NOMO-1 (cell line): ENCODE measurements around the gene OR51B2.

Experiments used
- DNase-seq, 2 experiments: peaks; one replicate each; lab custom pipeline; 2025; ENCODE audit not compliant: unreplicated experiment in 2 of 2; lab: John Stamatoyannopoulos, UW

OR51B2 gene

GRCh38 chr11:5284637-5285036, 39.5 kb downstream of the OR51B2 start:
- DNase-seq, result no peak

DNA sequence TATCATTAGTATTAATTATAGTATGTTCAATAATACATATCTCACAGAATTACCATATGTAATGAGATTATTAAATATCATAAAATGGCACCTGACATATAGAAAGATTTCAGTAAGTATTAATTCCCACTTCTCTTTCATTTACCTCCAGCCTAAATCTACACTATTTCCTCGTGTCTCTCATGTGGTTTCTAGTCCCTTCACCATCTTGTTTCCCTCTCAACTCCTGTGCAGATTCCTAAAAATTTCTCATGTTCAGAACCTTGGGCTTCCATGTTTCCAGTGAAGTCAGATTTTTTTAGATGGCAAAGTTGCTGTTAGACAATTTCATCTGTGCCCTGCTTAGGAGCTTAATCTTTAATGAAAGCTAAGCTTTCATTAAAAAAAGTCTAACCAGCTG, 40.2 kb downstream of the OR51B2 start:
- no peak for DNase-seq

- DNase-seq, result no peak
These were observed 41.0 kb downstream of the OR51B2 start for GRCh38 chr11:5283086-5283485.

GRCh38 chr11:5282628-5283027, 41.5 kb downstream of the OR51B2 start:
- DNase-seq, result no peak

DNA sequence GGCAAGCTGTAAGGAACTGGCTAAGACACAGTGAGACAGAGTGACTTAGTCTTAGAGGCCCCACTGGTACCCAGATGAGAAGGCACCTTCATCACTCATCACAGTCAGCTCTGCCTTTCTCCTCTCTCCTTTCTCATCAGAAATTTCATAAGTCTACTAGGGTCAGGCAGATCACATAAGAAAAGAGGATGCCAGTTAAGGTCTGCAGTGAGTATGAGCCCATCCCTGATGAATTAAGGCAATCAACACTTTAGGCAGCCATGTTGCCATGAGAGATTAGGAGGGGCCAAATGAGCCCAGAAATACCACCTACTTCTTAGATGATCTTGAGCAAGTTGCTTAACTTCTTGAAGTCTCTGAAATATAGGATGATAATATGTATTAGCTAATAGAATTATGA, 42.5 kb downstream of the OR51B2 start:
- no peak for DNase-seq

- peak; percentile 38 to 68 for DNase-seq
These were observed 43.5 kb downstream of the OR51B2 start for GRCh38 chr11:5280582-5281102.

- DNase-seq, result no peak
These were observed 44.5 kb downstream of the OR51B2 start for GRCh38 chr11:5279471-5280090.

DNA sequence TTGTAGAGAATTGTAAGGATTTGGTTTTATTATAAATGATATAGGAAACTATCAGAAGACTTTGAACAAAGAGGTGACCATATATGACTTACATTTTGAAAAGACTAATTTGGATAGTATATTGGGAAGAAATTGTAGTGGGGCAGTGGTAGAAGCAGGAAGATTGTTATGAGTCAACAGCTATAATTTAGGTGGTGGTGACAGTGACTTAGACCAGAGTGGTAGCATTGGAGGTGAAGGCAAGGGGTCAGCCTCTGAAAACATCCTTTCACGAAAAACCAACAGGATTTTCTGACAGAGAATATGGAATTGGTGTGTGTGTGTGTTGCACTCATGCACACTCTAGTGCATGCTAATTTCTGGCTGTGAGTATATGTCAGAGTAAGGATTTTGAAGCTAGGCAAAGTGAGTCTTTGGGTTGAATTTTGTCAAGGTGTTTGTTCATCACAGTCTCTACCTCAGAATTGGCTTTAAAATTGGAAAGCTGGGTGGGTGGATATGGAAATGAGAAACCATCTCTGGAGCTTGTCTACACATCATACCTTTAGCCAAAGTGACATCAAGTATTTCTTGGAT, 46.2 kb downstream of the OR51B2 start:
- no peak for DNase-seq

DNA sequence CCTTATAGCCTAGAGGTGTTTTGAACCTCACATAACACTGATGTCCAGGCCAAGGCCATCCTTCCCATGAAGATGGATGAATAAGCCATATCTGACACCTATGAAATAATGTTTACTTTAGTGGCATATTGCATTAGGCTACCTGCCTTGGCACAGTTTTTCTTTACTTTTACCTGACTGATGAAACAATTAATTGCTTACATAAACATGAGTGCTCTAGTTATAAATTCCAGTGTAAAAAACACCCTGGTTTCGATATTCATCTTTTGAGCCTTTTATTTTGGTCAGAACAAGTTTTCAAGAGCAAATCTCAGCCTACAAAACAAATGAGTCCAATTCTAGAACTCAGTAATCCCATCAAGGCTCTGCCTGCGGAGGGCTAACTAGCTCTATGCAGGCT, 47.4 kb downstream of the OR51B2 start:
- DNase-seq, result no peak

DNA sequence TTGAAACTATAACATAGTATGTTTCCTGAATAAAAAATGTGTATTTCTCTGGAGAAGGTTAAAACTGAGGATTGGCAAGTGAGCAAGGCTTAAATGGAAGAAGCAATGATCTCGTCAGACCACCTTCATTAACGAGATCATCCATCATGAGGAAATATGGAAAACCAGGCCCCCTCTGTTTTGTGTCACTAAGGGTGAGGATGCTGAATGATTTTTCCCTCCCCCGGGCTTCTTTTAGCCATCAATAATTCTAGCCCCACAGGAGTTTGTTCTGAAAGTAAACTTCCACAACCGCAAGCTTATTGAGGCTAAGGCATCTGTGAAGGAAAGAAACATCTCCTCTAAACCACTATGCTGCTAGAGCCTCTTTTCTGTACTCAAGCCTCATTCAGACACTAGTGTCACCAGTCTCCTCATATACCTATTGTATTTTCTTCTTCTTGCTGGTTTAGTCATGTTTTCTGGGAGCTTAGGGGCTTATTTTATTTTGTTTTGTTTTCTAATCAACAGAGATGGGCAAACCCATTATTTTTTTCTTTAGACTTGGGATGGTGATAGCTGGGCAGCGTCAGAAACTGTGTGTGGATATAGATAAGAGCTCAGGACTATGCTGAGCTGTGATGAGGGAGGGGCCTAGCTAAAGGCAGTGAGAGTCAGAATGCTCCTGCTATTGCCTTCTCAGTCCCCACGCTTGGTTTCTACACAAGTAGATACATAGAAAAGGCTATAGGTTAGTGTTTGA, 48.6 kb downstream of the OR51B2 start:
- no peak for DNase-seq

DNA sequence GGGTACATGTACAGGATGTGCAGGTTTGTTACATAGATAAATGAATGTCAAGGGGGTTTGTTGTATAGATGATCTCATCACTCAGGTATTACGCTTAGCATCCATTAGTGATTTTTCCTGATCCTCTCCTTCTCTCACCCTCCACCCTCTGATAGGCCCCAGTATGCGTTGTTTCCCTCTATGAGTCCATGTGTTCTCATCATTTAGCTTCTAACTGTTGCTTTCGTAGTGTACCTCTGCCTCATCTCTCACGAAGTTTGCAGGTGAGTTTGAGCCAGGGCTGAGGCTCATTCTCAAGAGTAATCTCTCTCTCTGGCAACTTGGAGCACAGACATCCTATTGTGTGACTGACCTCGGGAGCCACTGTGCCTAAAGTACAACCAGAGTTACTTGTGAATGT, 49.7 kb downstream of the OR51B2 start:
- DNase-seq, result no peak
